RWPE2 (cell line): ENCODE results near the gene WNT3A.

Experiments used
- ATAC-seq: fragments of 200-7000 bp; cut with Tn5 transposase; 3 replicates; pipeline ENCODE4 v1.9.1; 2021; ENCODE audit warnings: low read depth
- DNase-seq: peaks from one replicate; pipeline ENCODE4 v3.0.0-alpha.2; 2020; ENCODE audit warnings: low spot score
- H3K27ac ChIP-seq: fragments of 450-650 bp; 2 replicates; pipeline ENCODE4 v1.5.1; 2017; ENCODE audit warnings: mild to moderate bottlenecking; ENCODE audit not compliant: poor library complexity, severe bottlenecking
- H3K27me3 ChIP-seq: fragments of 250-450 bp; sonication (Bioruptor Pico); 2 replicates; pipeline ENCODE4 v1.5.1; 2021; ENCODE audit warnings: mild to moderate bottlenecking, moderate library complexity; ENCODE audit not compliant: insufficient read depth, poor library complexity, severe bottlenecking
- H3K36me3 ChIP-seq: fragments of 250-450 bp; sonication (Bioruptor Pico); 2 replicates; pipeline ENCODE4 v1.5.1; 2020; ENCODE audit warnings: low read depth, mild to moderate bottlenecking, moderate library complexity
- H3K4me1 ChIP-seq: fragments of 250-450 bp; sonication (Bioruptor Pico); 2 replicates; pipeline ENCODE4 v1.5.1; 2021; ENCODE audit warnings: mild to moderate bottlenecking, moderate library complexity; ENCODE audit not compliant: insufficient read depth, poor library complexity, severe bottlenecking
- H3K4me3 ChIP-seq: fragments of 250-450 bp; sonication (Bioruptor Pico); 2 replicates; pipeline ENCODE4 v1.5.1; 2021; ENCODE audit warnings: mild to moderate bottlenecking, moderate library complexity; ENCODE audit not compliant: severe bottlenecking
- H3K9me3 ChIP-seq: fragments of 250-450 bp; sonication (Bioruptor Pico); 2 replicates; pipeline ENCODE4 v1.5.1; 2021; ENCODE audit warnings: mild to moderate bottlenecking, moderate library complexity; ENCODE audit not compliant: severe bottlenecking
- TF ChIP-seq, protein P1 (sequence below): fragments of 450-650 bp; IDR thresholded peaks from one replicate; pipeline ENCODE4 v1.5.1; 2017; ENCODE audit warnings: mild to moderate bottlenecking, moderate library complexity; ENCODE audit not compliant: poor library complexity, severe bottlenecking

WNT3A gene

DNA sequence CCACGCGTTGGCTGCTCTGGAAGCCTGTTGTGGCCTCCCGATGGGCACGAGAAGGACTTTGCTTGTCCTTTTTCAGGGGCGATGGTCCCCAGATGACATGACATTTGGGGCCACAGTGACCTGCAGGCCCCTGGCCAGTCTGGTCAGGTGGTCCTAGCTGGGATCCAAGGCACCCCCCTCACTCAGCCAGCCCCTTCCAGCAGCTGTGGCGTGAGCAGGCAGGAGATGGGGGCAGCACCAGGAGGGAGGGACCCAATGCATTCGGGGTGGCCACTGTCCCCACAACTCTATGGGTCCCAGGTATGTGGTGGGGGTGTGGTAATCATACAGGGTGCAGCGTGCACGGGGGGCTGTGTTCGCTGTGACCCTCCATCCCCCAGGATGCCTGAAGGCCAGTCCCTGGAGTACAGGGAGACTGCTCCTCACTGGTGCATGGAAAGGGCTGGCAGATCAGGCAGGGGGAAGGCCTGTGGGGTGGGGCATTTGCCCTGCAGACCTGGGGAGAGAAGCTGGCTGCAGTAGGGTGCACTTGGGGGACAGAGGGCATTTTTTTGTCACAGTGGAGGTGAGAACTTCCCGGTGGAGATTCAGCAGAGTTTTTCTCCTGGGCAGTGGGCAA lies 31.7 kb downstream of the WNT3A start:
- Histone ChIP-seq H3K27me3 (no peaks in the 10 kb centered on the region), H3K27ac (no peak overlapping the region), H3K4me3 (no peak overlapping the region), H3K9me3 (no peaks in the 10 kb centered on the region), H3K4me1 (peaks cover 4% of the 10 kb centered on the region), H3K36me3 (no peaks in the 10 kb centered on the region)
- ATAC-seq (no peak), DNase-seq (no peak)
- TF ChIP-seq, protein P1, sequence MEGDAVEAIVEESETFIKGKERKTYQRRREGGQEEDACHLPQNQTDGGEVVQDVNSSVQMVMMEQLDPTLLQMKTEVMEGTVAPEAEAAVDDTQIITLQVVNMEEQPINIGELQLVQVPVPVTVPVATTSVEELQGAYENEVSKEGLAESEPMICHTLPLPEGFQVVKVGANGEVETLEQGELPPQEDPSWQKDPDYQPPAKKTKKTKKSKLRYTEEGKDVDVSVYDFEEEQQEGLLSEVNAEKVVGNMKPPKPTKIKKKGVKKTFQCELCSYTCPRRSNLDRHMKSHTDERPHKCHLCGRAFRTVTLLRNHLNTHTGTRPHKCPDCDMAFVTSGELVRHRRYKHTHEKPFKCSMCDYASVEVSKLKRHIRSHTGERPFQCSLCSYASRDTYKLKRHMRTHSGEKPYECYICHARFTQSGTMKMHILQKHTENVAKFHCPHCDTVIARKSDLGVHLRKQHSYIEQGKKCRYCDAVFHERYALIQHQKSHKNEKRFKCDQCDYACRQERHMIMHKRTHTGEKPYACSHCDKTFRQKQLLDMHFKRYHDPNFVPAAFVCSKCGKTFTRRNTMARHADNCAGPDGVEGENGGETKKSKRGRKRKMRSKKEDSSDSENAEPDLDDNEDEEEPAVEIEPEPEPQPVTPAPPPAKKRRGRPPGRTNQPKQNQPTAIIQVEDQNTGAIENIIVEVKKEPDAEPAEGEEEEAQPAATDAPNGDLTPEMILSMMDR: no peak

DNA sequence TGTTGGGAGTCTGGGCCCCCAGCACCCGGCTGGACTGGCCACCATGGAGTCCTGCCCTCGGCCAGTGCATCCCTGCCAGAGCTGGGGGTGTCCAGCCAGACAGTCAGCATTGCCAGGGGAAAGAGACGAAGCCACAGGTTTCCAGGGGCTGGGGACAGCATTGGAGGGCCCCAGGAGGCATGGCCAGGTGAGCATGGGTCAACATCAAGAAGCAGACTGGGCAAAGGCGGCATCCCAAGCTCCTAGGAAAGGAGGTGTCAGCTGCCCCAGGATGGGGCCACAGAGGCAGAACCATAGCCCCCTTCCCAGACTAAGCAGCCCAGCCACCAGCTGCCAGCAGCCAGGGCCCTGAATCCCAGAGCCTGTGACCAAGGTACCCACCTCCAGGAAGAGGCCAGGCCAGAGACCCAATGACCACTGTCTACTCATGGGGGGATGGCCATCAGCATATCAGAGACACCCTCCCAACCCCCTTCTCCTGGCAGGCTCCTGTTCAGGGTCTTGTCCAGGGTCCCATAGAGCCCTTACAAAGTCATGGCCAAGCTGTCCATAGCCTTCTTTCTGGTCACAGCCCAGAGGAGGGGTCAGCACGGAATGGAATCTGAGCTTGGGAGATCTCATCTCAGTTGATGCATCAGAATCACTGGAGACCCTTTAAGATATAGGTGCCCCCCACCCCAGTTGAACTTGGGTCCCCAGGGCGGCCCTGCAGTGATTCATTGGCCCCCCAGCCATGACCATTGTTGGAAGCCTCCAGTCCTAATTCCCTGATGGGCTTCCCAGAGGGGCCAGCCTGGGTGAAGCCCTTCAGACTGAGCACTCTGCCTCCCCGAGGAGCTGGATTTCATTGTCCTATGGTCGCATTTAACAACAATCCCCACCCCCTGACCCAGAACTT lies 32.5 kb downstream of the WNT3A start:
- no peak for ATAC-seq
- H3K4me1 ChIP-seq: peaks cover 4% of the 10 kb centered on the region
- H3K36me3 ChIP-seq: no peaks in the 10 kb centered on the region
- no peak overlapping the region for H3K4me3 ChIP-seq
- TF ChIP-seq, protein P1: no peak
- H3K9me3 ChIP-seq: no peaks in the 10 kb centered on the region
- no peak for DNase-seq
- no peaks in the 10 kb centered on the region for H3K27me3 ChIP-seq
- H3K27ac ChIP-seq: no peak overlapping the region

DNA sequence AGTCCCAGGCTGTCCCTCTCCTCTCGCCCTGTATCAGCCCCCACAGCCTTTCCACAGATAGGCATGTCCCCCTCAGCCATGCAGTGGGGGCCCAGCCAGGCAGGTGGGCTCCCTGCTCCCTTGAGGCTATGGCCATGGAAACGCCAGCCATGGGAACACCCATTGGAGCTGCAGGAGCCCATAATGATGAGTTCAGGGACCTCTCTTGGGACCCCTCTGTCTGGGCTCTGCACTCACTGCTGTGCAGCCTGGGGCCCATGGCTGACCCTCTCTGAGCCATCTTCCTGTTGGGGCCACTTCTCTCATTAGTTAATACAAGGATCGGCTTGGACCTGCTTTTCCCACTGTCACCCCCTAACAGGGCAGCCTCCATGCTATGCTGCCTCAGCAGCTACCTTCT lies 33.2 kb downstream of the WNT3A start:
- H3K9me3 ChIP-seq: no peaks in the 10 kb centered on the region
- TF ChIP-seq, protein P1: no peak
- ATAC-seq (no peak), DNase-seq (no peak)
- no peak overlapping the region for H3K27ac ChIP-seq
- no peaks in the 10 kb centered on the region for H3K36me3 ChIP-seq
- peaks cover 9% of the 10 kb centered on the region for H3K4me1 ChIP-seq
- no peak overlapping the region for H3K4me3 ChIP-seq
- no peaks in the 10 kb centered on the region for H3K27me3 ChIP-seq

DNA sequence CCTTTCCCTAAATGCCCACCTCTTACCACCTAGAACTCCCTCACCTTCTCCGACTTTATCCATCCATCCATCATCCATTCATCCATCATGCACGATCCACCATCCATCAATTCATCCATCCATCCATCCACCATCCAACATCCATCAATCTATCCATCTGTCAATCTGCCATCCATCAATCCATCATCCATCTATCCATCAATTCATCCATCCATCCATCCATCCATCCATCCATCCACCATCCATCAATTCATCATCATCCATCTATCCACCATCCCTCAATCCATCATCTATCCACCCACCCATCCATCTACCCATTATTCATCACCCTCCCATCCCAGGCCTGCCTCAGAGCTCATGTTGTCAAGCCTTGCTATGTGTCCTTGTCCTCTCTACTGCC lies 34.5 kb downstream of the WNT3A start:
- Histone ChIP-seq H3K4me3 (no peak overlapping the region), H3K27me3 (no peaks in the 10 kb centered on the region), H3K9me3 (no peaks in the 10 kb centered on the region), H3K36me3 (no peaks in the 10 kb centered on the region), H3K4me1 (peaks cover 18% of the 10 kb centered on the region), H3K27ac (no peak overlapping the region)
- DNase-seq (no peak), ATAC-seq (no peak)
- TF ChIP-seq, protein P1: no peak

DNA sequence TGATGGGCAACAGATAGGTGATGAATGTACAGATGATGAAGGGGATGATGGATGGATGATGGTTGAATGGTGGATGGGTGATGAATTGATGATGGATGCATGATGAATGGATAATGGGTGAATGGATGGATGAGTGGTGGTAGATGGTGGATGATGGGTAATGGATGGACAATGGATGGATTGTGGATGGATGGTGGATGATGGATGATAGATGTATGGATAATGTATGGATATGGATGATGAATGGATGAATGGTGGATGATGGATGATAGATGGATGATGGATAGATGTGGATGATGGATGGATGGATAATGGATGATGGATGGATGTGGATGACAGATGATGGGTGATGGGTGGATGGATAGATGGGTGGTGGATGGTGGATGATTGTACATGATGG lies 35.7 kb downstream of the WNT3A start:
- no peak for ATAC-seq
- H3K27me3 ChIP-seq: no peaks in the 10 kb centered on the region

More for the DNA sequence above, 35.7 kb downstream of the WNT3A start:
- no peaks in the 10 kb centered on the region for H3K36me3 ChIP-seq
- H3K4me3 ChIP-seq: no peak overlapping the region
- no peak overlapping the region for H3K27ac ChIP-seq
- TF ChIP-seq, protein P1: no peak
- no peaks in the 10 kb centered on the region for H3K9me3 ChIP-seq
- H3K4me1 ChIP-seq: peaks cover 18% of the 10 kb centered on the region
- DNase-seq: no peak
